SK-N-SH (cell line): ENCODE measurements around the gene TMEM30A. TPM values are rescaled to one million over a fixed set of nuclear protein-coding genes. Genes with fewer than 3 reads are reported as not detected.

Source experiments
- CTCF ChIA-PET: fragments of 300-600, 350-600 bp; formaldehyde crosslinking; extraction: SDS; loops from one replicate; lab custom pipeline; 2021; lab: Yijun Ruan, JAX
- POLR2A ChIA-PET: fragments of 350-600 bp; sonication (Branson Sonifier 250); formaldehyde crosslinking; extraction: SDS; loops from one replicate; lab custom pipeline; 2020; ENCODE audit warnings: antibody characterized with exemption, inconsistent platforms; lab: Yijun Ruan, JAX
- DNase-seq: peaks from one replicate; pipeline ENCODE4 v3.0.0; 2012
- H2AFZ ChIP-seq: fragments of 200-600 bp; sonication (generic); 2 replicates; pipeline ENCODE4 v1.8.1; 2016; ENCODE audit warnings: antibody characterized with exemption, mild to moderate bottlenecking, low read depth
- H3F3A ChIP-seq: fragments of 200-600 bp; sonication (generic); replicated peaks from 2 replicates; pipeline ENCODE3; 2016; ENCODE audit warnings: antibody characterized with exemption, mild to moderate bottlenecking; ENCODE audit not compliant: insufficient read depth
- H3K27ac ChIP-seq, 2 experiments: fragments of 200-500 bp in 1 of 2; fragments of 200-600 bp in 1 of 2; sonication (Bioruptor generic) in 1 of 2; sonication (generic), shearing (Covaris generic) in 1 of 2; 2 replicates each; pipeline versions ENCODE4 v1.5.1 to v1.6.1; 2014 to 2016; ENCODE audit warnings: low read depth in 2 of 2, inconsistent platforms in 1 of 2, low read length in 1 of 2, mild to moderate bottlenecking in 1 of 2, mixed read lengths in 1 of 2
- H3K27me3 ChIP-seq: fragments of 200-600 bp; sonication (generic), shearing (Covaris generic); 2 replicates; pipeline ENCODE4 v1.6.1; 2016; ENCODE audit warnings: mixed run types; ENCODE audit not compliant: insufficient read depth
- H3K36me3 ChIP-seq, 2 experiments: fragments of 200-500 bp in 1 of 2; fragments of 200-600 bp in 1 of 2; sonication (Bioruptor generic) in 1 of 2; sonication (generic) in 1 of 2; replicated peaks in 1 of 2; 2 replicates each; pipeline versions ENCODE3 to v1.5.1; 2014 to 2016; ENCODE audit warnings: low read length in 1 of 2, mild to moderate bottlenecking in 1 of 2; ENCODE audit not compliant: insufficient read depth in 2 of 2, control insufficient read depth in 1 of 2
- H3K4me1 ChIP-seq, 2 experiments: fragments of 200-500 bp in 1 of 2; fragments of 200-600 bp in 1 of 2; sonication (Bioruptor generic) in 1 of 2; sonication (generic), shearing (Covaris generic) in 1 of 2; 2 replicates each; pipeline versions ENCODE4 v1.5.1 to v1.6.1; 2014 to 2016; ENCODE audit warnings: low read depth in 1 of 2, low read length in 1 of 2, mixed run types in 1 of 2; ENCODE audit not compliant: insufficient read depth in 2 of 2, control insufficient read depth in 1 of 2
- H3K4me2 ChIP-seq: fragments of 200-600 bp; sonication (generic), shearing (Covaris generic); 2 replicates; pipeline ENCODE4 v1.6.1; 2017; ENCODE audit warnings: mixed run types
- H3K4me3 ChIP-seq, 2 experiments: fragments of 200-500 bp in 1 of 2; fragments of 200-600 bp in 1 of 2; sonication (Bioruptor generic) in 1 of 2; sonication (generic), shearing (Covaris generic) in 1 of 2; 2 replicates each; pipeline versions ENCODE4 v1.5.1 to v1.8.1; 2014 to 2016; ENCODE audit warnings: low read depth in 2 of 2, inconsistent platforms in 1 of 2, low read length in 1 of 2, mild to moderate bottlenecking in 1 of 2, mixed read lengths in 1 of 2, moderate library complexity in 1 of 2
- H3K79me2 ChIP-seq: fragments of 200-600 bp; sonication (generic); 2 replicates; pipeline ENCODE4 v1.8.1; 2017; ENCODE audit warnings: mild to moderate bottlenecking; ENCODE audit not compliant: insufficient read depth
- H3K9ac ChIP-seq: fragments of 200-600 bp; sonication (generic); 2 replicates; pipeline ENCODE4 v1.6.1; 2017; ENCODE audit warnings: mixed run types
- H3K9me2 ChIP-seq: fragments of 200-600 bp; sonication (generic); 2 replicates; pipeline ENCODE4 v1.6.1; 2017; ENCODE audit warnings: mixed run types
- H3K9me3 ChIP-seq: fragments of 200-600 bp; sonication (generic); 2 replicates; pipeline ENCODE4 v1.6.1; 2017; ENCODE audit warnings: mixed run types, mild to moderate bottlenecking, moderate library complexity
- H4K20me1 ChIP-seq: fragments of 200-600 bp; sonication (generic); 2 replicates; pipeline ENCODE4 v1.6.1; 2017; ENCODE audit warnings: mild to moderate bottlenecking, mixed run types; ENCODE audit not compliant: insufficient read depth
- EZH2phosphoT487 ChIP-seq: fragments of 200-600 bp; sonication (generic); IDR thresholded peaks from 2 replicates; pipeline ENCODE4 v1.6.1; 2017; ENCODE audit warnings: low read depth, mixed run types, mild to moderate bottlenecking, antibody characterized with exemption, moderate library complexity, borderline replicate concordance
- FOSL2 ChIP-seq: IDR thresholded peaks from 2 replicates; pipeline ENCODE4 v1.4.0; 2012; ENCODE audit warnings: low read depth, mild to moderate bottlenecking, moderate library complexity, borderline replicate concordance
- FOXJ3 ChIP-seq: sonication (generic); formaldehyde crosslinking; IDR thresholded peaks from 2 replicates; pipeline ENCODE4 v1.5.1; 2020; ENCODE audit warnings: mild to moderate bottlenecking, missing genetic modification reagents
- FOXM1 ChIP-seq: IDR thresholded peaks from 2 replicates; pipeline ENCODE4 v1.4.0; 2012; ENCODE audit warnings: low read depth, mild to moderate bottlenecking
- NFIC ChIP-seq: IDR thresholded peaks from 2 replicates; pipeline ENCODE4 v1.4.0; 2012; ENCODE audit warnings: borderline replicate concordance
- NRF1 ChIP-seq: IDR thresholded peaks from 2 replicates; pipeline ENCODE4 v1.6.1; 2012; ENCODE audit warnings: low read depth, mild to moderate bottlenecking, low read length
- RAD21 ChIP-seq: IDR thresholded peaks from 2 replicates; pipeline ENCODE4 v1.6.1; 2012; ENCODE audit warnings: mild to moderate bottlenecking, low read length
- RXRA ChIP-seq: IDR thresholded peaks from 2 replicates; pipeline ENCODE4 v1.4.0; 2012; ENCODE audit warnings: low read depth, mild to moderate bottlenecking, borderline replicate concordance
- SIN3A ChIP-seq: IDR thresholded peaks from 2 replicates; pipeline ENCODE4 v1.6.1; 2012; ENCODE audit warnings: low read depth, mild to moderate bottlenecking, low read length, moderate library complexity, borderline replicate concordance
- SMC3 ChIP-seq: IDR thresholded peaks from 2 replicates; pipeline ENCODE4 v1.6.1; 2012; ENCODE audit warnings: low read depth, low read length, improper control_type of control experiment
- TAF1 ChIP-seq: IDR thresholded peaks from 2 replicates; pipeline ENCODE4 v1.6.1; 2012; ENCODE audit warnings: low read depth, mild to moderate bottlenecking, low read length, moderate library complexity, borderline replicate concordance
- TCF12 ChIP-seq: IDR thresholded peaks from 2 replicates; pipeline ENCODE4 v1.4.0; 2012
- TEAD4 ChIP-seq: IDR thresholded peaks from 2 replicates; pipeline ENCODE4 v1.4.0; 2012; ENCODE audit warnings: mild to moderate bottlenecking, borderline replicate concordance; ENCODE audit not compliant: insufficient read depth
- YY1 ChIP-seq: IDR thresholded peaks from 2 replicates; pipeline ENCODE4 v1.4.0; 2012; ENCODE audit warnings: low read depth, mild to moderate bottlenecking
- WGBS: methylation state at CpG from one replicate; pipeline ENCODE4 v1.1.6; 2017; ENCODE audit warnings: low lambda C conversion rate; 5-methylcytosine and 5-hydroxymethylcytosine counted together
- polyA plus RNA-seq, 3 experiments: library from polyadenylated mRNA; depleted of rRNA; stranded (reverse); fragments of >200 nt; gene quantifications; 2 replicates each; pipeline ENCODE4 v1.2.3, GENCODE V29; 2012
- TF ChIP-seq, protein P1 (sequence below): IDR thresholded peaks from 2 replicates; pipeline ENCODE4 v1.4.0; 2012; ENCODE audit warnings: low read depth, borderline replicate concordance
- TF ChIP-seq, protein P2 (sequence below): fragments of 200-600 bp; sonication (generic); IDR thresholded peaks from 2 replicates; pipeline ENCODE4 v1.6.1; 2017; ENCODE audit warnings: antibody characterized with exemption, mild to moderate bottlenecking, moderate library complexity
- TF ChIP-seq, protein P3 (sequence below): fragments of 150-350 bp; IDR thresholded peaks from 2 replicates; pipeline ENCODE4 v1.6.1; 2017; ENCODE audit warnings: antibody characterized with exemption, low read length, low read depth, borderline replicate concordance
- TF ChIP-seq, protein P4 (sequence below): IDR thresholded peaks from 2 replicates; pipeline ENCODE4 v1.4.0; 2012; ENCODE audit warnings: low read depth, borderline replicate concordance
- TF ChIP-seq, protein P5 (sequence below): IDR thresholded peaks from 2 replicates; pipeline ENCODE4; 2012
- TF ChIP-seq, protein P6 (sequence below): fragments of 150-350 bp; IDR thresholded peaks from 2 replicates; pipeline ENCODE4 v1.6.1; 2016; ENCODE audit warnings: mild to moderate bottlenecking, low read depth, low read length

TMEM30A gene
- polyA plus RNA-seq, 1 of the 3 experiments (the other 2 are of a cell fraction), result 22.8 TPM

DNA sequence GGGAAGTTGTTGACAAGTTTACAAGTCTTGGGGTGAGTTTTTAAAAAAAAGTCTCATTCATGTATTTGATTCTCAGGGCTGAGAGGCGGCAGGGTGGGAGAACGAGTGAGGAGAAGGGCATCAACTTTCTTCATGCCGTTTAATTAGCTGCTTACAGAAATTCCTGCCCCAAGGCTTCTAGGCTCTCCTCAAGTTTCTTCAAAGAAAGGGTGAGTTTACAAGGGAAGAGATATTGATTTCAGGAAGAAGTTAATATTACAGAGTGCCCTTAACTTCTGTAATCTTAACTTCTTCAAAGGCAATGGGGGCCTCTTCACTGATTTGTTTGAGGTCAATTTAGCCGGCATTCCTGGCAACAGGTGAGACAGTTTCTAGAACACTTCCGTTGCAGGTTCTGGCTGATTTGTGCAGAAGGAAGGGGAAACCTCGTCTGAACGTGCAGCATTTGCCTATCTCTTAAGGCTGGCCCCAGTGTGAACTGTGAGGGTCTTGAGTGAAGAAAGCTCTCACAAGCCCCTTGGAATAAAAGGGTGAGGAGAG lies 75.3 kb downstream of the TMEM30A start:
- Histone ChIP-seq H3K4me3 (peak overlapping the region in 1 of 2 experiments; percentile 27; a peak in 1 of 4 replicates), H4K20me1 (no peaks in the 10 kb centered on the region), H3K36me3 (no peaks in the 10 kb centered on the region), H3K27me3 (peaks cover 60% of the 10 kb centered on the region), H3K9me2 (no peaks in the 10 kb centered on the region), H3K9ac (no peak overlapping the region), H3F3A (no peaks in the 10 kb centered on the region), H3K27ac (no peak overlapping the region), H3K4me1 (peaks cover 4% of the 10 kb centered on the region in 2 experiments; a peak in 1 of 4 replicates), H3K79me2 (no peaks in the 10 kb centered on the region), H3K9me3 (no peaks in the 10 kb centered on the region), H3K4me2 (peak overlapping the region; percentile 60), H2AFZ (no peak overlapping the region)
- CTCF ChIA-PET, result interaction anchor here (0.5 to 9.0 kb wide), 82 partner anchors 8 to 1788 kb away, joined by 3 to 95 read pairs (median 4); partner anchors contain the start of gene COX7A2
- POLR2A ChIA-PET, result no interaction called here
- 13% methylated on average over 7 of the region's 7 CpGs for WGBS
- TF ChIP-seq, protein P1, sequence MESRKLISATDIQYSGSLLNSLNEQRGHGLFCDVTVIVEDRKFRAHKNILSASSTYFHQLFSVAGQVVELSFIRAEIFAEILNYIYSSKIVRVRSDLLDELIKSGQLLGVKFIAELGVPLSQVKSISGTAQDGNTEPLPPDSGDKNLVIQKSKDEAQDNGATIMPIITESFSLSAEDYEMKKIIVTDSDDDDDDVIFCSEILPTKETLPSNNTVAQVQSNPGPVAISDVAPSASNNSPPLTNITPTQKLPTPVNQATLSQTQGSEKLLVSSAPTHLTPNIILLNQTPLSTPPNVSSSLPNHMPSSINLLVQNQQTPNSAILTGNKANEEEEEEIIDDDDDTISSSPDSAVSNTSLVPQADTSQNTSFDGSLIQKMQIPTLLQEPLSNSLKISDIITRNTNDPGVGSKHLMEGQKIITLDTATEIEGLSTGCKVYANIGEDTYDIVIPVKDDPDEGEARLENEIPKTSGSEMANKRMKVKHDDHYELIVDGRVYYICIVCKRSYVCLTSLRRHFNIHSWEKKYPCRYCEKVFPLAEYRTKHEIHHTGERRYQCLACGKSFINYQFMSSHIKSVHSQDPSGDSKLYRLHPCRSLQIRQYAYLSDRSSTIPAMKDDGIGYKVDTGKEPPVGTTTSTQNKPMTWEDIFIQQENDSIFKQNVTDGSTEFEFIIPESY, result no peak
- TF ChIP-seq RAD21 (no peak), YY1 (no peak), FOXJ3 (no peak), TEAD4 (no peak), NRF1 (no peak), RXRA (no peak), TAF1 (no peak), SIN3A (no peak), TCF12 (no peak), FOXM1 (no peak), NFIC (no peak), EZH2phosphoT487 (no peak), SMC3 (no peak), FOSL2 (no peak)
- TF ChIP-seq, protein P2, sequence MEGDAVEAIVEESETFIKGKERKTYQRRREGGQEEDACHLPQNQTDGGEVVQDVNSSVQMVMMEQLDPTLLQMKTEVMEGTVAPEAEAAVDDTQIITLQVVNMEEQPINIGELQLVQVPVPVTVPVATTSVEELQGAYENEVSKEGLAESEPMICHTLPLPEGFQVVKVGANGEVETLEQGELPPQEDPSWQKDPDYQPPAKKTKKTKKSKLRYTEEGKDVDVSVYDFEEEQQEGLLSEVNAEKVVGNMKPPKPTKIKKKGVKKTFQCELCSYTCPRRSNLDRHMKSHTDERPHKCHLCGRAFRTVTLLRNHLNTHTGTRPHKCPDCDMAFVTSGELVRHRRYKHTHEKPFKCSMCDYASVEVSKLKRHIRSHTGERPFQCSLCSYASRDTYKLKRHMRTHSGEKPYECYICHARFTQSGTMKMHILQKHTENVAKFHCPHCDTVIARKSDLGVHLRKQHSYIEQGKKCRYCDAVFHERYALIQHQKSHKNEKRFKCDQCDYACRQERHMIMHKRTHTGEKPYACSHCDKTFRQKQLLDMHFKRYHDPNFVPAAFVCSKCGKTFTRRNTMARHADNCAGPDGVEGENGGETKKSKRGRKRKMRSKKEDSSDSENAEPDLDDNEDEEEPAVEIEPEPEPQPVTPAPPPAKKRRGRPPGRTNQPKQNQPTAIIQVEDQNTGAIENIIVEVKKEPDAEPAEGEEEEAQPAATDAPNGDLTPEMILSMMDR, result no peak
- TF ChIP-seq, protein P3, sequence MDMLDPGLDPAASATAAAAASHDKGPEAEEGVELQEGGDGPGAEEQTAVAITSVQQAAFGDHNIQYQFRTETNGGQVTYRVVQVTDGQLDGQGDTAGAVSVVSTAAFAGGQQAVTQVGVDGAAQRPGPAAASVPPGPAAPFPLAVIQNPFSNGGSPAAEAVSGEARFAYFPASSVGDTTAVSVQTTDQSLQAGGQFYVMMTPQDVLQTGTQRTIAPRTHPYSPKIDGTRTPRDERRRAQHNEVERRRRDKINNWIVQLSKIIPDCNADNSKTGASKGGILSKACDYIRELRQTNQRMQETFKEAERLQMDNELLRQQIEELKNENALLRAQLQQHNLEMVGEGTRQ, result no peak
- TF ChIP-seq, protein P4, sequence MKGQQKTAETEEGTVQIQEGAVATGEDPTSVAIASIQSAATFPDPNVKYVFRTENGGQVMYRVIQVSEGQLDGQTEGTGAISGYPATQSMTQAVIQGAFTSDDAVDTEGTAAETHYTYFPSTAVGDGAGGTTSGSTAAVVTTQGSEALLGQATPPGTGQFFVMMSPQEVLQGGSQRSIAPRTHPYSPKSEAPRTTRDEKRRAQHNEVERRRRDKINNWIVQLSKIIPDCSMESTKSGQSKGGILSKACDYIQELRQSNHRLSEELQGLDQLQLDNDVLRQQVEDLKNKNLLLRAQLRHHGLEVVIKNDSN, result no peak
- TF ChIP-seq, protein P5, sequence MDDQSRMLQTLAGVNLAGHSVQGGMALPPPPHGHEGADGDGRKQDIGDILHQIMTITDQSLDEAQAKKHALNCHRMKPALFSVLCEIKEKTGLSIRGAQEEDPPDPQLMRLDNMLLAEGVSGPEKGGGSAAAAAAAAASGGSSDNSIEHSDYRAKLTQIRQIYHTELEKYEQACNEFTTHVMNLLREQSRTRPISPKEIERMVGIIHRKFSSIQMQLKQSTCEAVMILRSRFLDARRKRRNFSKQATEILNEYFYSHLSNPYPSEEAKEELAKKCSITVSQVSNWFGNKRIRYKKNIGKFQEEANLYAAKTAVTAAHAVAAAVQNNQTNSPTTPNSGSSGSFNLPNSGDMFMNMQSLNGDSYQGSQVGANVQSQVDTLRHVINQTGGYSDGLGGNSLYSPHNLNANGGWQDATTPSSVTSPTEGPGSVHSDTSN, result no peak
- TF ChIP-seq, protein P6, sequence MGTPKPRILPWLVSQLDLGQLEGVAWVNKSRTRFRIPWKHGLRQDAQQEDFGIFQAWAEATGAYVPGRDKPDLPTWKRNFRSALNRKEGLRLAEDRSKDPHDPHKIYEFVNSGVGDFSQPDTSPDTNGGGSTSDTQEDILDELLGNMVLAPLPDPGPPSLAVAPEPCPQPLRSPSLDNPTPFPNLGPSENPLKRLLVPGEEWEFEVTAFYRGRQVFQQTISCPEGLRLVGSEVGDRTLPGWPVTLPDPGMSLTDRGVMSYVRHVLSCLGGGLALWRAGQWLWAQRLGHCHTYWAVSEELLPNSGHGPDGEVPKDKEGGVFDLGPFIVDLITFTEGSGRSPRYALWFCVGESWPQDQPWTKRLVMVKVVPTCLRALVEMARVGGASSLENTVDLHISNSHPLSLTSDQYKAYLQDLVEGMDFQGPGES, result no peak
- DNase-seq, result no peak
